CD4-positive, alpha-beta T cell treated with Interleukin-15 for 1 hour (primary cell): ENCODE results near the gene IRX2.

Experiments
- DNase-seq: peaks from one replicate; pipeline ENCODE4 v3.0.0-alpha.2; 2020

IRX2 gene

GRCh38 chr5:2755681-2756171 lies 4.2 kb upstream of the IRX2 start:
- DNase-seq, result no peak

- DNase-seq, result no peak
Observed at GRCh38 chr5:2755076-2755680, 3.7 kb upstream of the IRX2 start.

- no peak for DNase-seq
Observed at GRCh38 chr5:2754581-2755075, 3.2 kb upstream of the IRX2 start.

- DNase-seq, result no peak
Observed at GRCh38 chr5:2753452-2754420, 2.3 kb upstream of the IRX2 start.

- DNase-seq, result no peak
Observed at GRCh38 chr5:2752821-2753439, 1.5 kb upstream of the IRX2 start.

- DNase-seq, result no peak
Observed at GRCh38 chr5:2752059-2752820, 763 bp upstream of the IRX2 start.

- no peak for DNase-seq
Observed at GRCh38 chr5:2750758-2751464, 566 bp downstream of the IRX2 start.

GRCh38 chr5:2750026-2750757 lies 1.3 kb downstream of the IRX2 start:
- DNase-seq, result no peak

GRCh38 chr5:2749514-2750025 lies 1.9 kb downstream of the IRX2 start:
- no peak for DNase-seq

- DNase-seq, result no peak
Observed at GRCh38 chr5:2748861-2749513, 2.5 kb downstream of the IRX2 start.

- DNase-seq, result no peak
Observed at GRCh38 chr5:2748179-2748860, 3.2 kb downstream of the IRX2 start.

- DNase-seq, result no peak
Observed at GRCh38 chr5:2747363-2748162, 3.9 kb downstream of the IRX2 start.

- no peak for DNase-seq
Observed at GRCh38 chr5:2746561-2747032, 4.9 kb downstream of the IRX2 start.

GRCh38 chr5:2744485-2744884 lies 7.0 kb downstream of the IRX2 start:
- no peak for DNase-seq

- no peak for DNase-seq
Observed at GRCh38 chr5:2742921-2743679, 8.4 kb downstream of the IRX2 start.

GRCh38 chr5:2741956-2742355 lies 9.5 kb downstream of the IRX2 start:
- DNase-seq, result no peak

GRCh38 chr5:2740876-2741555 lies 10.5 kb downstream of the IRX2 start:
- no peak for DNase-seq
